ENCODE measurements around the gene LAGE3. TPM values are rescaled to one million over a fixed set of nuclear protein-coding genes. Genes with fewer than 3 reads are reported as not detected.
A peak's percentile ranks its signal among the peaks of the same experiment; 100 is the strongest.

The LAGE3 gene
- total and polyA plus RNA-seq, 10 of the 15 experiments (the other 5 are each of a cell fraction or from before 2014, with no cell fraction given), result 5.3 to 63.7 (median 19.7) TPM

DNA sequence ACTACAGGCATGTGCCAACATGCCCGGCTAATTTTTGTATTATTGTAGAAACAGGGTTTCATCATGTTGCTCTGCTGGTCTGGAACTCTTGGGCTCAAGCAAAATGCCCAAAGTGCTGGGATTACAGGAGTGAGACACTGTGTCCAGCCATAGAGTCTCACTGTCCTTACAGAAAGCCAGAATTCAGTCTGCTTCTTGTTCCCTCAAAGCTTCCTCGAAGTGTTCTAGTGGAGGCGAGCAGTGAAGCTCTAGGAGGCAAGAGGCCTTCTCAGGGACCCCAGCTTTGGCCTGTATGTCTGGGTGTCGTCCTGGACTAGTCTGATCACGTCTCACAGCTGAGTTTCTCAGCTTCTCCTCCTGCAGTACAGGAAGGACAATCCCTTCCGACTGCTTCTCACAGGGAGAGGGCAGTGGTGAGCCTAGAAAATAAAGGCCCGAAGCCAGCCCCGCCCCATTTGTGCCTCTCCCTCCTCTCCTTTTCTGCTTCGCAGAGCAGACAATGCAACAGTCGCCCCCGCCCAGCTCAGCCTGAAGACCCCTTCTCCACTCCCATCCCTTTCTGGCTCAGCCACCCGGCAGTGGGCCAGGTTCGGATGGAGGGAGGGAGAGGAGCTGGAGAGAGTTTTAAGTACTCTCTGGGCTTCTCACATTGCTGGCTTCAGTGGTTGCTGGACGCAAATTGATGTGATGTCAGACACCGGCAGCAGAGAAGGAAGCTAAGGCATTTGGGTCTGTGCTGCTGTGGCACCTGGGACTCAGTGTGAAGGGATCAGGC is 48.0 kb upstream of the LAGE3 start (continued):
- TF ChIP-seq SMC3 (IDR thresholded peaks at IDR 0.05; ENCODE audit: borderline replicate concordance, low read length) (peak; percentile 30; the same call in 1 of the 2 replicates), RBBP5 (conservative IDR thresholded peaks at IDR 0.05) (no peak), EED (IDR thresholded peaks at IDR 0.05; ENCODE audit: low read depth) (0 out of 2 replicates have a peak, but pooled peaks have one; percentile 18)

DNA sequence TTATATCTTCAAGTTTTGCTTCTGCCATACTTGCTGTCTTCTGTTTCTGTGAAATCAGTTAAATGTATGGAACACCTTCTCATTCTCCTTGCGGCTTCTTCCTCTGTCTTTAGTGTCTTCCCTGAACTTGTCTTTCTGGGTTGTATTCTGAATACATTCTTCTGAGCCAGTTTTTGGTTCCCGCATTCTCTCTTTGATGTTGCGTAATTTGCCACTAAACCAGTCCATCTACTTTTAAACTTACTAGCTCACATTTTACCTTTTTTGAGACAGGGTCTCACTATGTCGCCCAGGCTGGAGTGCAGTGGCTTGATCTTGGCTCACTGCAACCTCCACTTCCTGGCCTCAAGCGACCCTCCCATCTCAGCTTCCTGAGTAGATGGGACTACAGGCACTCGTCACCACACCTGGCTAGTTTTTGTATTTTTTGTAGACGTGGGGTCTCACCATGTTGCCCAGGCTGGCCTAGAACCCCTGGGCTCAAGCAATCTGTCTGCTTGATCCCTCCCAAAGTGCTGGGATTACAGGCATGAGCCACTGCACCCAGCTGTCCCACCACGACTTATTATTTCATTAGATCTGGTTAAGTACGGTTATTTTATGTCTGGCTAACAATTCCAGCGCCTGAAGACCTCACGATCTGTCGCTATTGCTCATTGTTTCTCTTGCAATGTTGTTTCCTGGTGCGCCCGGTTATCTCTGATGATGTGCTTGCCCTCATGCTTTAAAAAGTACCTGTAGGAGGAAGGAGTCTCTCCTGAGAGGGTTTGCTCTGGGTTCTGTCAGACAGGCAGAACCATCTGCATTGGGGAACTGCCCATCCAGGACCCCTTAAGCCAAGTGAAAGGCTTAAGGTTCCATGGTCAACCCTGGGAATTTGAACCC is 46.8 kb upstream of the LAGE3 start:
- no peaks in the 10 kb centered on the region for H3K36me3 ChIP-seq (ENCODE audit: control insufficient read depth in 2 of 2, insufficient read depth in 2 of 2, low read length in 1 of 2)
- no peaks in the 10 kb centered on the region for H4K20me1 ChIP-seq (ENCODE audit: control insufficient read depth, insufficient read depth)
- ChIA-PET RAD21 (ENCODE audit: unreplicated experiment) (interaction anchor here (1.2 to 1.3 kb wide), 2 partner anchors 29 to 39 kb away, joined by 3 to 4 read pairs; partner anchors contain the start of gene UBL4A), POLR2A (interaction anchor here (1.0 to 1.8 kb wide), 2 partner anchors 28 to 36 kb away, joined by 3 to 12 read pairs; partner anchors contain the start of gene SLC10A3), SMC1A (ENCODE audit: uncharacterized antibody, unreplicated experiment) (interaction anchor here (1.1 to 1.9 kb wide), 6 partner anchors 11 to 153 kb away, joined by 3 to 10 read pairs (median 7); partner anchors contain the start of genes PLXNA3, RPL10, SLC10A3 and UBL4A), CTCF (interaction anchor here (0.9 to 2.8 kb wide), 5 partner anchors 62 to 152 kb away, joined by 3 to 23 read pairs (median 8); partner anchors contain the start of genes FLNA and RPL10)
- H3K27ac ChIP-seq (ENCODE audit: control insufficient read depth, insufficient read depth), result no peak overlapping the region; the same call in 1 of the 2 replicates
- intact Hi-C loops (cut with micrococcal nuclease; ENCODE audit: unreplicated experiment), result no loop called here
- H3K4me1 ChIP-seq (ENCODE audit: control insufficient read depth, insufficient read depth, low read length), result peaks cover 10% of the 10 kb centered on the region
- no peaks in the 10 kb centered on the region for H3K9me3 ChIP-seq (replicated peaks; ENCODE audit: control insufficient read depth, insufficient read depth, low read length)
- FAIRE-seq, result no peak
- no peaks in the 10 kb centered on the region for H3K79me2 ChIP-seq (ENCODE audit: control insufficient read depth, insufficient read depth, low read length)
- 72% methylated on average over 14 of the region's 14 CpGs for WGBS (ENCODE audit: insufficient coverage, insufficient replicate concordance, low lambda C conversion rate, missing lambda C conversion rate)
- H3K27me3 ChIP-seq (replicated peaks in 1 of 2; ENCODE audit: control insufficient read depth in 2 of 2, insufficient read depth in 2 of 2, low read length in 1 of 2), result no peaks in the 10 kb centered on the region
- ATAC-seq, result no peak
- H3K4me3 ChIP-seq, result no peak overlapping the region
- DNase-seq (ENCODE audit: low read depth, low spot score), result no peak
- in situ Hi-C loops (cut with MboI), result loop anchor here (25.0 kb wide), 1 partner anchor 389 kb away; the partner anchor contains the start of gene OPN1LW
- H3K4me2 ChIP-seq (ENCODE audit: control insufficient read depth, insufficient read depth), result no peak overlapping the region
- no TSS peak for BruUV-seq (replicated peaks)
- no peak overlapping the region for H3K9ac ChIP-seq (ENCODE audit: control insufficient read depth, insufficient read depth, low read length)
- TF ChIP-seq ZNF207 (IDR thresholded peaks at IDR 0.05; ENCODE audit: borderline replicate concordance) (no peak), CHD2 (IDR thresholded peaks at IDR 0.05; ENCODE audit: borderline replicate concordance, low read depth, low read length) (no peak), YY1 (IDR thresholded peaks at IDR 0.05; ENCODE audit: low read depth, low read length) (no peak), STAT1 (conservative IDR thresholded peaks at IDR 0.05) (no peak), CREM (IDR thresholded peaks at IDR 0.05; ENCODE audit: low read depth) (no peak), SIN3A (IDR thresholded peaks at IDR 0.05; ENCODE audit: low read depth, low read length) (no peak)
- no peak overlapping the region for H2AFZ ChIP-seq (ENCODE audit: control insufficient read depth, low read depth, low read length)

Measured in GM12878 (cell line).